ENCODE data around the gene KLHDC7B. TPM values are rescaled to one million over a fixed set of nuclear protein-coding genes. Genes with fewer than 3 reads are reported as not detected.

Gene KLHDC7B
- total RNA-seq, 1 donor from 2014 or later, result 0.32 TPM

DNA sequence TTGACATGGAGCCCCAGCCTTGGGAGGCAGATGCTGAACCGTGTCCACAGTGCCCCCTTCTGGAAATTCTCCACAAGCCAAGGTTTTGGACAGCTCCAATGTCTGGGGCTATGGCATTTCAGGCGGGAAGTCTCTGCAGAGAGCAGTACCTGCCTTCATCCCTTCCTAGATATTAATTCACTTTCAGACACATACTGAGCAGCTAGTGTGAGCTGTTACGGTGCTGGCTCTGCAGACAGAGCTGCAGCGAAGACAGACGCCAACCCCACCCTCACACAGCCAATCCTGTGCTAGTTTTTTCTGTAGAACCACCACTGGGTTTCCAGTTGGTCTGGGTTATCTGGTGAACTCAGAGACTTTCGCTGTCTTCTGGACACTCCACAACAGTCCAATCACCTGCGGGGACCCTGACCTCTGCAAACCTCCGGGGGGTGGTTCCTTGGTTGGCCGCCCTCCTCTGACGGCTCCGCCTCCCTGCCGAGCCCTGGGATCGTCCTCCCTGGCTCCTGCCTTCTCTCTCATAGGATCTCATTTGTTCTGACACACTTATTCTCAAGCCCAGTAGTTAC, 47.3 kb upstream of the KLHDC7B start:
- Mint-ChIP-seq H3K4me3 (ENCODE audit: unreplicated experiment) (no peak overlapping the region), H3K27ac (ENCODE audit: unreplicated experiment) (no peak overlapping the region), H3K36me3 (ENCODE audit: low read depth, unreplicated experiment) (no peaks in the 10 kb centered on the region), H3K4me1 (ENCODE audit: low read depth, unreplicated experiment) (no peaks in the 10 kb centered on the region), H3K9me3 (ENCODE audit: unreplicated experiment) (no peaks in the 10 kb centered on the region), H3K27me3 (ENCODE audit: low read depth, unreplicated experiment) (peaks cover 4% of the 10 kb centered on the region)
- Histone ChIP-seq H3K36me3 (ENCODE audit: insufficient read depth, low read length) (peaks cover 4% of the 10 kb centered on the region), H2AFZ (ENCODE audit: low read depth, low read length) (no peak overlapping the region), H3K4me2 (ENCODE audit: low read length) (no peak overlapping the region), H3K9me3 (ENCODE audit: insufficient read depth, low read depth, low read length) (no peaks in the 10 kb centered on the region), H3K79me2 (ENCODE audit: insufficient read depth, low read length) (no peaks in the 10 kb centered on the region), H3K27me3 (ENCODE audit: insufficient read depth, low read length) (no peaks in the 10 kb centered on the region), H3K4me1 (ENCODE audit: insufficient read depth, low read length) (no peaks in the 10 kb centered on the region), H4K20me1 (ENCODE audit: insufficient read depth, low read length) (no peaks in the 10 kb centered on the region), H3K9ac (ENCODE audit: low read length) (no peak overlapping the region), H3K4me3 (ENCODE audit: insufficient read depth, low read depth, low read length) (no peak overlapping the region), H3K27ac (ENCODE audit: low read depth, low read length) (no peak overlapping the region)
- TF ChIP-seq, protein P1, sequence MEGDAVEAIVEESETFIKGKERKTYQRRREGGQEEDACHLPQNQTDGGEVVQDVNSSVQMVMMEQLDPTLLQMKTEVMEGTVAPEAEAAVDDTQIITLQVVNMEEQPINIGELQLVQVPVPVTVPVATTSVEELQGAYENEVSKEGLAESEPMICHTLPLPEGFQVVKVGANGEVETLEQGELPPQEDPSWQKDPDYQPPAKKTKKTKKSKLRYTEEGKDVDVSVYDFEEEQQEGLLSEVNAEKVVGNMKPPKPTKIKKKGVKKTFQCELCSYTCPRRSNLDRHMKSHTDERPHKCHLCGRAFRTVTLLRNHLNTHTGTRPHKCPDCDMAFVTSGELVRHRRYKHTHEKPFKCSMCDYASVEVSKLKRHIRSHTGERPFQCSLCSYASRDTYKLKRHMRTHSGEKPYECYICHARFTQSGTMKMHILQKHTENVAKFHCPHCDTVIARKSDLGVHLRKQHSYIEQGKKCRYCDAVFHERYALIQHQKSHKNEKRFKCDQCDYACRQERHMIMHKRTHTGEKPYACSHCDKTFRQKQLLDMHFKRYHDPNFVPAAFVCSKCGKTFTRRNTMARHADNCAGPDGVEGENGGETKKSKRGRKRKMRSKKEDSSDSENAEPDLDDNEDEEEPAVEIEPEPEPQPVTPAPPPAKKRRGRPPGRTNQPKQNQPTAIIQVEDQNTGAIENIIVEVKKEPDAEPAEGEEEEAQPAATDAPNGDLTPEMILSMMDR (IDR thresholded peaks at IDR 0.05; ENCODE audit: insufficient read depth, low read depth, low read length), result peak; percentile 58
- no peak for TF ChIP-seq EZH2 (IDR thresholded peaks at IDR 0.05; ENCODE audit: insufficient read depth, low read length)
- DNase-seq (ENCODE audit: low read depth), result peak; percentile 25
- FAIRE-seq, result no peak

DNA sequence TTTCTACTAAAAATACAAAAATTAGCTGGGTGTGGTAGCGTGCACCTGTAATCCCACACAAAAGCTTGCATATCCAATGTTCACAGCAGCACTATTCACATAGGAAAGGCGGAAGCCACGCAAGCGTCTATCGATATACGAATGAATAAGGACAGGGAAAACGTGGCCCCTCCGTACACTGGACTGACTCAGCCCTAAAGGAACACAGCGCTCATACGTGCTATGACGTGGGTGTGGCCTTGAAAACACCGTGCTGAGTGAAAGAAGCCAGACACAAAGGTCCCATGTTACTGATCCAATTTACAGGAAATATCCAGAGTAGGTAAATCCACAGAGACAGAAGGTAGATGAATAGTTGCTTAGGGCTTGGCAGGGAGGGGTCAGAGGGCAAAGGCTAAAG, 45.2 kb upstream of the KLHDC7B start:
- peaks cover 8% of the 10 kb centered on the region for H3K79me2 ChIP-seq (ENCODE audit: insufficient read depth, low read length)
- DNase-seq (ENCODE audit: low read depth) (no peak), FAIRE-seq (no peak)
- H3K27ac ChIP-seq (ENCODE audit: low read depth, low read length), result no peak overlapping the region
- no peak overlapping the region for H3K9ac ChIP-seq (ENCODE audit: low read length)
- no peaks in the 10 kb centered on the region for H3K4me1 ChIP-seq (ENCODE audit: insufficient read depth, low read length)
- H3K4me3 Mint-ChIP-seq (ENCODE audit: unreplicated experiment), result no peak overlapping the region
- H3K4me2 ChIP-seq (ENCODE audit: low read length), result no peak overlapping the region
- TF ChIP-seq, protein P1 (IDR thresholded peaks at IDR 0.05; ENCODE audit: insufficient read depth, low read depth, low read length), result no peak
- TF ChIP-seq EZH2 (IDR thresholded peaks at IDR 0.05; ENCODE audit: insufficient read depth, low read length), result no peak
- no peaks in the 10 kb centered on the region for H3K36me3 Mint-ChIP-seq (ENCODE audit: low read depth, unreplicated experiment)
- H2AFZ ChIP-seq (ENCODE audit: low read depth, low read length), result no peak overlapping the region
- H4K20me1 ChIP-seq (ENCODE audit: insufficient read depth, low read length), result peaks cover 6% of the 10 kb centered on the region
- H3K36me3 ChIP-seq (ENCODE audit: insufficient read depth, low read length), result peaks cover 4% of the 10 kb centered on the region
- no peaks in the 10 kb centered on the region for H3K4me1 Mint-ChIP-seq (ENCODE audit: low read depth, unreplicated experiment)
- H3K27ac Mint-ChIP-seq (ENCODE audit: unreplicated experiment), result no peak overlapping the region
- H3K4me3 ChIP-seq (ENCODE audit: insufficient read depth, low read depth, low read length), result no peak overlapping the region
- no peaks in the 10 kb centered on the region for H3K9me3 Mint-ChIP-seq (ENCODE audit: unreplicated experiment)
- peaks cover 3% of the 10 kb centered on the region for H3K27me3 Mint-ChIP-seq (ENCODE audit: low read depth, unreplicated experiment)
- no peaks in the 10 kb centered on the region for H3K9me3 ChIP-seq (ENCODE audit: insufficient read depth, low read depth, low read length)
- H3K27me3 ChIP-seq (ENCODE audit: insufficient read depth, low read length), result no peaks in the 10 kb centered on the region

GRCh38 chr22:50502096-50502495, 43.6 kb upstream of the KLHDC7B start:
- Mint-ChIP-seq H3K9me3 (ENCODE audit: unreplicated experiment) (no peaks in the 10 kb centered on the region), H3K4me3 (ENCODE audit: unreplicated experiment) (no peak overlapping the region), H3K27me3 (ENCODE audit: low read depth, unreplicated experiment) (no peaks in the 10 kb centered on the region), H3K27ac (ENCODE audit: unreplicated experiment) (no peak overlapping the region), H3K36me3 (ENCODE audit: low read depth, unreplicated experiment) (no peaks in the 10 kb centered on the region), H3K4me1 (ENCODE audit: low read depth, unreplicated experiment) (no peaks in the 10 kb centered on the region)
- H3K4me2 ChIP-seq (ENCODE audit: low read length), result no peak overlapping the region
- peaks cover 4% of the 10 kb centered on the region for H3K4me1 ChIP-seq (ENCODE audit: insufficient read depth, low read length)
- no peak overlapping the region for H3K27ac ChIP-seq (ENCODE audit: low read depth, low read length)
- H2AFZ ChIP-seq (ENCODE audit: low read depth, low read length), result no peak overlapping the region
- no peak overlapping the region for H3K9ac ChIP-seq (ENCODE audit: low read length)
- H3K4me3 ChIP-seq (ENCODE audit: insufficient read depth, low read depth, low read length), result no peak overlapping the region
- no peak for TF ChIP-seq EZH2 (IDR thresholded peaks at IDR 0.05; ENCODE audit: insufficient read depth, low read length)
- TF ChIP-seq, protein P1 (IDR thresholded peaks at IDR 0.05; ENCODE audit: insufficient read depth, low read depth, low read length), result no peak
- peaks cover 23% of the 10 kb centered on the region for H4K20me1 ChIP-seq (ENCODE audit: insufficient read depth, low read length)
- DNase-seq (ENCODE audit: low read depth) (no peak), FAIRE-seq (no peak)
- H3K27me3 ChIP-seq (ENCODE audit: insufficient read depth, low read length), result no peaks in the 10 kb centered on the region
- H3K9me3 ChIP-seq (ENCODE audit: insufficient read depth, low read depth, low read length), result no peaks in the 10 kb centered on the region
- H3K79me2 ChIP-seq (ENCODE audit: insufficient read depth, low read length), result peaks cover 24% of the 10 kb centered on the region
- peaks cover 4% of the 10 kb centered on the region for H3K36me3 ChIP-seq (ENCODE audit: insufficient read depth, low read length)

Measured in astrocyte (in vitro differentiated cells and primary cell).